WTC11 (cell line): ENCODE measurements around the gene FDXR. TPM values are rescaled to one million over a fixed set of nuclear protein-coding genes. Genes with fewer than 3 reads are reported as not detected.

ENCODE experiments used
- ATAC-seq: fragments of 200-7000 bp; cut with Tn5 transposase; 2 replicates; pipeline ENCODE4 v1.10.0; 2021; ENCODE audit warnings: mild to moderate bottlenecking, moderate library complexity
- CTCF ChIA-PET: fragments of 300-600 bp; sonication (Branson Sonifier 250); formaldehyde crosslinking; loops from one replicate; lab custom pipeline; 2021; ENCODE audit warnings: antibody characterized with exemption; lab: Charles Lee
- POLR2A ChIA-PET: fragments of 350-600 bp; sonication (Branson Sonifier 250); formaldehyde crosslinking; loops from one replicate; lab custom pipeline; 2021; ENCODE audit warnings: antibody characterized with exemption; lab: Charles Lee
- DNase-seq: peaks from one replicate; pipeline ENCODE4 v3.0.0; 2021; ENCODE audit warnings: low spot score
- H3K27ac Mint-ChIP-seq: 2 replicates; pipeline ENCODE4 v1.8.0; 2021; ENCODE audit warnings: mixed read lengths
- H3K27me3 Mint-ChIP-seq: 2 replicates; pipeline ENCODE4 v1.8.0; 2021; ENCODE audit warnings: low read depth, mild to moderate bottlenecking, moderate library complexity, mixed read lengths
- H3K36me3 Mint-ChIP-seq: 2 replicates; pipeline ENCODE4 v1.8.0; 2021; ENCODE audit warnings: mixed read lengths
- H3K4me1 Mint-ChIP-seq: 2 replicates; pipeline ENCODE4 v1.8.0; 2022; ENCODE audit warnings: mixed read lengths
- H3K4me3 Mint-ChIP-seq: 2 replicates; pipeline ENCODE4 v1.8.0; 2021; ENCODE audit warnings: mild to moderate bottlenecking, moderate library complexity, mixed read lengths
- H3K9me3 Mint-ChIP-seq: 2 replicates; pipeline ENCODE4 v1.8.0; 2021; ENCODE audit warnings: mixed read lengths
- ATF1 ChIP-seq: sonication (generic); formaldehyde crosslinking; IDR thresholded peaks from 2 replicates; pipeline ENCODE4 v1.8.1; 2023; ENCODE audit warnings: mild to moderate bottlenecking, moderate library complexity, missing genetic modification reagents
- ATF2 ChIP-seq: sonication (generic); formaldehyde crosslinking; IDR thresholded peaks from 2 replicates; pipeline ENCODE4 v1.8.1; 2022; ENCODE audit warnings: low read depth, missing genetic modification reagents, borderline replicate concordance
- CBFB ChIP-seq: sonication (generic); formaldehyde crosslinking; IDR thresholded peaks from 2 replicates; pipeline ENCODE4 v1.8.1; 2022; ENCODE audit warnings: mild to moderate bottlenecking, low read depth, missing genetic modification reagents
- CREB1 ChIP-seq: sonication (generic); formaldehyde crosslinking; IDR thresholded peaks from 2 replicates; pipeline ENCODE4 v1.8.0; 2023; ENCODE audit warnings: mild to moderate bottlenecking, missing genetic modification reagents
- CREM ChIP-seq: sonication (generic); formaldehyde crosslinking; IDR thresholded peaks from 2 replicates; pipeline ENCODE4 v1.8.1; 2022; ENCODE audit warnings: mild to moderate bottlenecking, missing genetic modification reagents, moderate library complexity
- ELF4 ChIP-seq: sonication (generic); formaldehyde crosslinking; IDR thresholded peaks from 2 replicates; pipeline ENCODE4 v1.8.1; 2022; ENCODE audit warnings: low read depth, mild to moderate bottlenecking, moderate library complexity, missing genetic modification reagents
- ESRRA ChIP-seq: sonication (generic); formaldehyde crosslinking; IDR thresholded peaks from 2 replicates; pipeline ENCODE4 v1.8.1; 2022; ENCODE audit warnings: mild to moderate bottlenecking, missing genetic modification reagents, borderline replicate concordance
- FOXP4 ChIP-seq: sonication (generic); formaldehyde crosslinking; IDR thresholded peaks from 2 replicates; pipeline ENCODE4 v1.8.0; 2022; ENCODE audit warnings: mild to moderate bottlenecking, missing genetic modification reagents
- HMGXB4 ChIP-seq: sonication (generic); formaldehyde crosslinking; IDR thresholded peaks from 2 replicates; pipeline ENCODE4 v1.8.1; 2023; ENCODE audit warnings: mild to moderate bottlenecking, moderate library complexity, missing genetic modification reagents
- JUN ChIP-seq: sonication (generic); formaldehyde crosslinking; IDR thresholded peaks from 2 replicates; pipeline ENCODE4 v1.8.0; 2023; ENCODE audit warnings: mild to moderate bottlenecking, missing genetic modification reagents
- MYBL2 ChIP-seq: sonication (generic); formaldehyde crosslinking; IDR thresholded peaks from 2 replicates; pipeline ENCODE4 v1.8.1; 2023; ENCODE audit warnings: mild to moderate bottlenecking, moderate library complexity, missing genetic modification reagents
- NR1H2 ChIP-seq: sonication (generic); formaldehyde crosslinking; IDR thresholded peaks from 2 replicates; pipeline ENCODE4 v1.9.0; 2021; ENCODE audit warnings: mild to moderate bottlenecking, moderate library complexity, missing genetic modification reagents
- RORB ChIP-seq: fragments of 250-450 bp; sonication (Bioruptor Pico); IDR thresholded peaks from 2 replicates; pipeline ENCODE4 v1.9.0; 2021; ENCODE audit warnings: mild to moderate bottlenecking
- SMAD3 ChIP-seq: sonication (generic); formaldehyde crosslinking; IDR thresholded peaks from 2 replicates; pipeline ENCODE4 v1.8.0; 2022; ENCODE audit warnings: missing genetic modification reagents, mild to moderate bottlenecking, borderline replicate concordance
- TCF7 ChIP-seq: sonication (generic); formaldehyde crosslinking; IDR thresholded peaks from 2 replicates; pipeline ENCODE4 v1.8.0; 2022; ENCODE audit warnings: mild to moderate bottlenecking, low read depth, missing genetic modification reagents, moderate library complexity
- ZNF232 ChIP-seq: sonication (generic); formaldehyde crosslinking; IDR thresholded peaks from 2 replicates; pipeline ENCODE4 v1.8.0; 2022; ENCODE audit warnings: mild to moderate bottlenecking, missing genetic modification reagents
- ZNF416 ChIP-seq: fragments of 250-450 bp; sonication (Bioruptor Pico); IDR thresholded peaks from 2 replicates; pipeline ENCODE4 v1.9.0; 2021; ENCODE audit warnings: mild to moderate bottlenecking, inconsistent platforms
- total RNA-seq: library from RNA; stranded (reverse); gene quantifications from 3 replicates; pipeline ENCODE4 v1.2.3, GENCODE V29; 2021
- TF ChIP-seq, protein P1 (sequence below): sonication (generic); formaldehyde crosslinking; IDR thresholded peaks from 2 replicates; pipeline ENCODE4 v1.8.1; 2023; ENCODE audit warnings: mild to moderate bottlenecking, missing genetic modification reagents, moderate library complexity
- TF ChIP-seq, protein P2 (sequence below): sonication (generic); formaldehyde crosslinking; IDR thresholded peaks from 2 replicates; pipeline ENCODE4 v1.8.1; 2022; ENCODE audit warnings: missing genetic modification reagents, borderline replicate concordance
- TF ChIP-seq, protein P3 (sequence below): sonication (generic); formaldehyde crosslinking; IDR thresholded peaks from 2 replicates; pipeline ENCODE4 v1.8.0; 2022; ENCODE audit warnings: mild to moderate bottlenecking, missing genetic modification reagents
- TF ChIP-seq, protein P4 (sequence below): sonication (generic); formaldehyde crosslinking; IDR thresholded peaks from 2 replicates; pipeline ENCODE4 v1.8.0; 2022; ENCODE audit warnings: missing genetic modification reagents

Gene FDXR
- total RNA-seq, 1 experiment from 2014 or later = 52.8 TPM

DNA sequence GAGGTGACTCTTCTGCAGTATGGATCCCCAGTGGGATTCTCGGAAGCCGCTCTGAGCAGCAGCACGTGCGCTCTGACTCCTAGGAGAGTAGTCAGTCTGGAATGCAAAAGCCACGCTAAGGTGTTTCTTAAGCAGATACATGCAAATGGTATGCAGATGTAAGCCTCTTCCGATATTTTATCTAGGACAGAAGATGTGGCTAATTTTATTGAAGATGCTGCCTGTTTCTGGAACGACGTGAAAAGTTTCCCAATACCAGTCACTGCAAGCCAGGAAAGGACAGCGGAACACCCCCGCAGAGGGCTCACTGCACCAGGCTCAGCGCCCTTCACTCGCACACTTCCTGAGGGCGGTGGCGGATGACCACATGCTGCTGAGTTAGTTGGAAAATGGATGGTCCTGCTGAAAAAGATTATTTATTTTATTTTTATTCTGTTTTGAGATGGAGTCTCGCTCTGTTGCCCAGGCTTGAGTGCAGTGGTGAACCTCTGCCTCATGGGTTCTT, 10.5 kb upstream of the FDXR start (continued):
- no peak for TF ChIP-seq ATF2 (CRISPR knock-in tag)
- TF ChIP-seq RORB (CRISPR knock-in tag) = no peak
- no peak for TF ChIP-seq JUN (CRISPR knock-in tag)
- no peak for TF ChIP-seq TCF7
- TF ChIP-seq SMAD3 (CRISPR knock-in tag) = no peak
- TF ChIP-seq CREM (CRISPR knock-in tag) = no peak
- no peak for TF ChIP-seq CREB1 (CRISPR knock-in tag)
- TF ChIP-seq CBFB = no peak
- TF ChIP-seq, all 79 proteins: peak for 0

DNA sequence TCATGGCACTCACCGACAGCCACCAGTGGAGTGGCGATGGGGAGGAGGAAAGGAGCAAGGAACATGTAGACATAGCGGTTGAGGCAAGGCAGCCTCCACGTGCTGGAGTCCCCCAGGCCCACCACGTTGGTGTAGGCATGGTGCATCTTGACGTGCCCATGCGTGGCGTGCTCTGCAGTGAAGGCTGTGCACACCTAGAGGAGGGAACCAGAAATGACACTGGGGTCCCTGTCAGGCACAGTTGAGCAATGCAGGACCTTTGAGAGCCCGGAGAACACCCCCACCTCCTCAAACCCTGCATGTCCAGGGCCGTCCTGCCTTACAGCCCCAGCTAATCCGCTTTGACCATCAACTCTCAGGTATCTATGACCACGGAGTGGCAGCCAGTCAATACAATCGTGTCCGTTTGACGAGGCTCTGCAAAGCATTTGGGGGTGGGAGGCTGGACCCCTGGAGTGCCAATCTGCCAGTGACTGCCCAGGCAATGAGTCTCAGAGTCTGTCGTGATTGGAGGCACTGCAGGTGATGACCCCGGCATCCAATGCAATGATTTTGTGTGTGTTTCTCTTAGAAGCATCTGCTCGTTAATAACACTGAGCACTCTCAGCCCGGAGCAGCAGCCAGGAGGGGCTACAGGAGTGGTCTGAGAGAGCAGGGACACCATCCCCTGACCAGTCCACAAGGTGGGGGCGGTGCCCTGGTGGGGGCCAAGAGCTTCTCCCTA, 9.9 kb upstream of the FDXR start:
- no peak for ATAC-seq
- CTCF ChIA-PET = interaction anchor here (1.8 kb wide), 1 partner anchor 78 kb away, joined by 5 read pairs; no protein-coding TSS in a partner anchor
- H3K27ac Mint-ChIP-seq = no peak overlapping the region; the same call in 1 of the 2 replicates
- TF ChIP-seq MYBL2 (CRISPR knock-in tag) (no peak), NR1H2 (CRISPR knock-in tag) (no peak), ZNF416 (no peak), ATF1 (CRISPR knock-in tag) (no peak), ZNF232 (CRISPR knock-in tag) (no peak), ESRRA (CRISPR knock-in tag) (no peak), FOXP4 (CRISPR knock-in tag) (no peak), CBFB (no peak), HMGXB4 (CRISPR knock-in tag) (no peak), JUN (CRISPR knock-in tag) (no peak), ELF4 (CRISPR knock-in tag) (no peak)
- TF ChIP-seq, protein P1, sequence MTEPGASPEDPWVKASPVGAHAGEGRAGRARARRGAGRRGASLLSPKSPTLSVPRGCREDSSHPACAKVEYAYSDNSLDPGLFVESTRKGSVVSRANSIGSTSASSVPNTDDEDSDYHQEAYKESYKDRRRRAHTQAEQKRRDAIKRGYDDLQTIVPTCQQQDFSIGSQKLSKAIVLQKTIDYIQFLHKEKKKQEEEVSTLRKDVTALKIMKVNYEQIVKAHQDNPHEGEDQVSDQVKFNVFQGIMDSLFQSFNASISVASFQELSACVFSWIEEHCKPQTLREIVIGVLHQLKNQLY (CRISPR knock-in tag) = no peak
- TF ChIP-seq, protein P2, sequence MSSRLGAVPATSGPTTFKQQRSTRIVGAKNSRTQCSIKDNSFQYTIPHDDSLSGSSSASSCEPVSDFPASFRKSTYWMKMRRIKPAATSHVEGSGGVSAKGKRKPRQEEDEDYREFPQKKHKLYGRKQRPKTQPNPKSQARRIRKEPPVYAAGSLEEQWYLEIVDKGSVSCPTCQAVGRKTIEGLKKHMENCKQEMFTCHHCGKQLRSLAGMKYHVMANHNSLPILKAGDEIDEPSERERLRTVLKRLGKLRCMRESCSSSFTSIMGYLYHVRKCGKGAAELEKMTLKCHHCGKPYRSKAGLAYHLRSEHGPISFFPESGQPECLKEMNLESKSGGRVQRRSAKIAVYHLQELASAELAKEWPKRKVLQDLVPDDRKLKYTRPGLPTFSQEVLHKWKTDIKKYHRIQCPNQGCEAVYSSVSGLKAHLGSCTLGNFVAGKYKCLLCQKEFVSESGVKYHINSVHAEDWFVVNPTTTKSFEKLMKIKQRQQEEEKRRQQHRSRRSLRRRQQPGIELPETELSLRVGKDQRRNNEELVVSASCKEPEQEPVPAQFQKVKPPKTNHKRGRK (CRISPR knock-in tag) = no peak
- TF ChIP-seq, protein P3, sequence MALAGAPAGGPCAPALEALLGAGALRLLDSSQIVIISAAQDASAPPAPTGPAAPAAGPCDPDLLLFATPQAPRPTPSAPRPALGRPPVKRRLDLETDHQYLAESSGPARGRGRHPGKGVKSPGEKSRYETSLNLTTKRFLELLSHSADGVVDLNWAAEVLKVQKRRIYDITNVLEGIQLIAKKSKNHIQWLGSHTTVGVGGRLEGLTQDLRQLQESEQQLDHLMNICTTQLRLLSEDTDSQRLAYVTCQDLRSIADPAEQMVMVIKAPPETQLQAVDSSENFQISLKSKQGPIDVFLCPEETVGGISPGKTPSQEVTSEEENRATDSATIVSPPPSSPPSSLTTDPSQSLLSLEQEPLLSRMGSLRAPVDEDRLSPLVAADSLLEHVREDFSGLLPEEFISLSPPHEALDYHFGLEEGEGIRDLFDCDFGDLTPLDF = no peak
- TF ChIP-seq, protein P4, sequence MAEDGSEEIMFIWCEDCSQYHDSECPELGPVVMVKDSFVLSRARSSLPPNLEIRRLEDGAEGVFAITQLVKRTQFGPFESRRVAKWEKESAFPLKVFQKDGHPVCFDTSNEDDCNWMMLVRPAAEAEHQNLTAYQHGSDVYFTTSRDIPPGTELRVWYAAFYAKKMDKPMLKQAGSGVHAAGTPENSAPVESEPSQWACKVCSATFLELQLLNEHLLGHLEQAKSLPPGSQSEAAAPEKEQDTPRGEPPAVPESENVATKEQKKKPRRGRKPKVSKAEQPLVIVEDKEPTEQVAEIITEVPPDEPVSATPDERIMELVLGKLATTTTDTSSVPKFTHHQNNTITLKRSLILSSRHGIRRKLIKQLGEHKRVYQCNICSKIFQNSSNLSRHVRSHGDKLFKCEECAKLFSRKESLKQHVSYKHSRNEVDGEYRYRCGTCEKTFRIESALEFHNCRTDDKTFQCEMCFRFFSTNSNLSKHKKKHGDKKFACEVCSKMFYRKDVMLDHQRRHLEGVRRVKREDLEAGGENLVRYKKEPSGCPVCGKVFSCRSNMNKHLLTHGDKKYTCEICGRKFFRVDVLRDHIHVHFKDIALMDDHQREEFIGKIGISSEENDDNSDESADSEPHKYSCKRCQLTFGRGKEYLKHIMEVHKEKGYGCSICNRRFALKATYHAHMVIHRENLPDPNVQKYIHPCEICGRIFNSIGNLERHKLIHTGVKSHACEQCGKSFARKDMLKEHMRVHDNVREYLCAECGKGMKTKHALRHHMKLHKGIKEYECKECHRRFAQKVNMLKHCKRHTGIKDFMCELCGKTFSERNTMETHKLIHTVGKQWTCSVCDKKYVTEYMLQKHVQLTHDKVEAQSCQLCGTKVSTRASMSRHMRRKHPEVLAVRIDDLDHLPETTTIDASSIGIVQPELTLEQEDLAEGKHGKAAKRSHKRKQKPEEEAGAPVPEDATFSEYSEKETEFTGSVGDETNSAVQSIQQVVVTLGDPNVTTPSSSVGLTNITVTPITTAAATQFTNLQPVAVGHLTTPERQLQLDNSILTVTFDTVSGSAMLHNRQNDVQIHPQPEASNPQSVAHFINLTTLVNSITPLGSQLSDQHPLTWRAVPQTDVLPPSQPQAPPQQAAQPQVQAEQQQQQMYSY (CRISPR knock-in tag) = no peak

More for the DNA sequence above, 9.9 kb upstream of the FDXR start:
- POLR2A ChIA-PET = interaction anchor here (2.5 kb wide), 1 partner anchor 10 kb away, joined by 9 read pairs; the partner anchor contains the start of gene FDXR
- Mint-ChIP-seq H3K36me3 (no peaks in the 10 kb centered on the region), H3K27me3 (peaks cover 11% of the 10 kb centered on the region), H3K9me3 (peaks cover 3% of the 10 kb centered on the region; the same call in 1 of the 2 replicates), H3K4me3 (no peak overlapping the region), H3K4me1 (peaks cover 8% of the 10 kb centered on the region)
- DNase-seq = no peak
